H1 (cell line): ENCODE results near the gene MAB21L3. TPM values are rescaled to one million over a fixed set of nuclear protein-coding genes. Genes with fewer than 3 reads are reported as not detected.

Experiments used
- CTCF ChIA-PET: fragments of 300-600 bp; sonication (Branson Sonifier 250); formaldehyde crosslinking; loops from one replicate; lab custom pipeline; 2021; ENCODE audit not compliant: partially characterized antibody; lab: Charles Lee
- POLR2A ChIA-PET: fragments of 300-600 bp; sonication (Branson Sonifier 250); formaldehyde crosslinking; loops from one replicate; lab custom pipeline; 2021; ENCODE audit warnings: inconsistent platforms; ENCODE audit not compliant: partially characterized antibody; lab: Charles Lee
- DNase-seq, 2 experiments: peaks; one replicate each; pipeline versions ENCODE4 v3.0.0 to v3.0.0-alpha.2; 2010 to 2022; ENCODE audit warnings: low spot score in 2 of 2, low read depth in 1 of 2, mixed read lengths in 1 of 2
- FAIRE-seq: peaks from 2 replicates; lab custom pipeline; 2011; peaks lifted over from hg19 to GRCh38; lab: Jason Lieb, UNC
- H2AFZ ChIP-seq: 2 replicates; pipeline ENCODE4 v1.8.1; 2012; ENCODE audit warnings: low read length, inconsistent platforms
- H2AK5ac ChIP-seq: 2 replicates; pipeline ENCODE4 v1.6.1; 2013; ENCODE audit warnings: low read depth, low read length
- H2BK120ac ChIP-seq: replicated peaks from 2 replicates; pipeline ENCODE3; 2013; ENCODE audit warnings: low read depth, low read length, inconsistent platforms
- H2BK12ac ChIP-seq: 2 replicates; pipeline ENCODE4 v1.6.1; 2013; ENCODE audit warnings: low read depth, low read length
- H2BK15ac ChIP-seq: 2 replicates; pipeline ENCODE4 v1.6.1; 2013; ENCODE audit warnings: low read length
- H2BK20ac ChIP-seq: 2 replicates; pipeline ENCODE4 v1.6.1; 2013; ENCODE audit warnings: low read length
- H2BK5ac ChIP-seq: 2 replicates; pipeline ENCODE4 v1.6.1; 2013; ENCODE audit warnings: low read depth, low read length
- H3K14ac ChIP-seq: 2 replicates; pipeline ENCODE4 v1.6.1; 2013; ENCODE audit warnings: inconsistent platforms; ENCODE audit not compliant: insufficient read length
- H3K18ac ChIP-seq: 2 replicates; pipeline ENCODE4 v1.6.1; 2013; ENCODE audit warnings: low read length; ENCODE audit errors: extremely low read depth
- H3K23ac ChIP-seq: 2 replicates; pipeline ENCODE4 v1.6.1; 2013; ENCODE audit warnings: inconsistent platforms; ENCODE audit not compliant: insufficient read length
- H3K23me2 ChIP-seq: 2 replicates; pipeline ENCODE4 v1.6.1; 2013; ENCODE audit warnings: low read depth, low read length
- H3K27ac ChIP-seq: 2 replicates; pipeline ENCODE4 v1.6.1; 2011; ENCODE audit warnings: low read depth, low read length, inconsistent platforms
- H3K27me3 ChIP-seq, 4 experiments: replicated peaks in 1 of 4; 1 replicate in 1 of 4; 2 replicates in 3 of 4; pipeline versions ENCODE4 v1.6.1 to v1.8.1; 2011 to 2013; ENCODE audit warnings: low read length in 3 of 4, mild to moderate bottlenecking in 3 of 4, inconsistent platforms in 2 of 4, mixed read lengths in 2 of 4, moderate library complexity in 1 of 4; ENCODE audit not compliant: control insufficient read depth in 3 of 4, insufficient read depth in 3 of 4; ENCODE audit errors: extremely low read depth in 1 of 4
- H3K36me3 ChIP-seq, 4 experiments: 2 replicates each; pipeline versions ENCODE4 v1.6.1 to v1.8.1; 2011 to 2013; ENCODE audit warnings: mild to moderate bottlenecking in 4 of 4, low read length in 3 of 4, moderate library complexity in 2 of 4, control low read depth in 1 of 4, inconsistent platforms in 1 of 4; ENCODE audit not compliant: insufficient read depth in 4 of 4, control insufficient read depth in 2 of 4
- H3K4ac ChIP-seq: replicated peaks from 2 replicates; pipeline ENCODE3; 2013; ENCODE audit warnings: low read length, low read depth, mixed read lengths, inconsistent platforms; ENCODE audit not compliant: insufficient read length
- H3K4me1 ChIP-seq, 4 experiments: replicated peaks in 1 of 4; 1 replicate in 1 of 4; 2 replicates in 3 of 4; pipeline versions ENCODE4 v1.6.1 to v1.8.1; 2011 to 2013; ENCODE audit warnings: low read length in 3 of 4, inconsistent platforms in 2 of 4, mixed read lengths in 1 of 4; ENCODE audit not compliant: insufficient read depth in 4 of 4, control insufficient read depth in 3 of 4
- H3K4me2 ChIP-seq, 2 experiments: 2 replicates each; pipeline versions ENCODE4 v1.6.1 to v1.8.1; 2011 to 2013; ENCODE audit warnings: low read depth in 2 of 2, low read length in 2 of 2, control low read depth in 1 of 2, inconsistent platforms in 1 of 2, mild to moderate bottlenecking in 1 of 2; ENCODE audit not compliant: insufficient read depth in 1 of 2
- H3K4me3 ChIP-seq, 4 experiments: fragments of 200-600, 300-600 bp in 1 of 4; sonication (generic), shearing (Covaris generic), sonication (Bioruptor Twin) in 1 of 4; 2 replicates each; pipeline versions ENCODE4 v1.5.1 to v1.8.1; 2011 to 2016; ENCODE audit warnings: low read length in 4 of 4, low read depth in 3 of 4, control low read depth in 2 of 4, inconsistent platforms in 2 of 4, mild to moderate bottlenecking in 2 of 4, mixed read lengths in 1 of 4, moderate library complexity in 1 of 4; ENCODE audit not compliant: insufficient read depth in 2 of 4; ENCODE audit errors: extremely low read depth in 1 of 4
- H3K56ac ChIP-seq: replicated peaks from 2 replicates; pipeline ENCODE3; 2013; ENCODE audit warnings: low read depth, mild to moderate bottlenecking, mixed read lengths, low read length, inconsistent platforms; ENCODE audit not compliant: insufficient read length
- H3K79me1 ChIP-seq: 2 replicates; pipeline ENCODE4 v1.6.1; 2013; ENCODE audit warnings: low read depth, low read length, control low read depth
- H3K79me2 ChIP-seq, 2 experiments: 2 replicates each; pipeline versions ENCODE4 v1.6.1 to v1.8.1; 2012 to 2013; ENCODE audit warnings: low read length in 2 of 2, mild to moderate bottlenecking in 2 of 2, inconsistent platforms in 1 of 2; ENCODE audit not compliant: insufficient read depth in 2 of 2, control insufficient read depth in 1 of 2
- H3K9ac ChIP-seq, 4 experiments: replicated peaks in 1 of 4; 1 replicate in 1 of 4; 2 replicates in 3 of 4; pipeline versions ENCODE4 v1.6.1 to v1.8.1; 2011 to 2013; ENCODE audit warnings: low read depth in 3 of 4, low read length in 3 of 4, control low read depth in 2 of 4, mild to moderate bottlenecking in 2 of 4, moderate library complexity in 2 of 4, inconsistent platforms in 1 of 4; ENCODE audit errors: extremely low read depth in 1 of 4
- H3K9me3 ChIP-seq, 2 experiments: 2 replicates each; pipeline versions ENCODE4 v1.6.1 to v1.8.1; 2012 to 2013; ENCODE audit warnings: mild to moderate bottlenecking in 2 of 2, moderate library complexity in 2 of 2, control low read depth in 1 of 2, inconsistent platforms in 1 of 2, low read depth in 1 of 2, low read length in 1 of 2, mixed read lengths in 1 of 2; ENCODE audit not compliant: insufficient read depth in 2 of 2
- H4K20me1 ChIP-seq, 2 experiments: replicated peaks in 1 of 2; 2 replicates each; pipeline versions ENCODE3 to v1.8.1; 2011 to 2013; ENCODE audit warnings: inconsistent platforms in 2 of 2, low read length in 2 of 2, mild to moderate bottlenecking in 1 of 2; ENCODE audit not compliant: insufficient read depth in 2 of 2, control insufficient read depth in 1 of 2
- H4K5ac ChIP-seq: 2 replicates; pipeline ENCODE4 v1.6.1; 2013; ENCODE audit warnings: low read length, low read depth, mixed read lengths, inconsistent platforms; ENCODE audit not compliant: insufficient read length
- H4K8ac ChIP-seq: 2 replicates; pipeline ENCODE4 v1.8.0; 2013; ENCODE audit warnings: mild to moderate bottlenecking, moderate library complexity, low read length, inconsistent platforms; ENCODE audit not compliant: insufficient read depth; ENCODE audit errors: extremely low read depth
- H4K91ac ChIP-seq: replicated peaks from 2 replicates; pipeline ENCODE3; 2013; ENCODE audit warnings: low read length, mixed read lengths, inconsistent platforms; ENCODE audit not compliant: insufficient read length
- ATF2 ChIP-seq: IDR thresholded peaks from 2 replicates; pipeline ENCODE4 v1.6.1; 2012; ENCODE audit warnings: low read length, inconsistent platforms
- CBX8 ChIP-seq: fragments of 300-800, 300-1000 bp; sonication (generic); IDR thresholded peaks from 2 replicates; pipeline ENCODE4 v1.7.1; 2016; ENCODE audit warnings: low read depth, low read length, borderline replicate concordance
- EP300 ChIP-seq, 2 experiments: IDR thresholded peaks; 1 replicate in 1 of 2; 2 replicates in 1 of 2; pipeline ENCODE4 v1.6.1; 2011 to 2012; ENCODE audit warnings: low read depth in 2 of 2, low read length in 2 of 2, mild to moderate bottlenecking in 2 of 2, borderline replicate concordance in 1 of 2, inconsistent platforms in 1 of 2, moderate library complexity in 1 of 2
- GABPA ChIP-seq: IDR thresholded peaks from 2 replicates; pipeline ENCODE4 v1.6.1; 2011; ENCODE audit warnings: mild to moderate bottlenecking, low read length, moderate library complexity, borderline replicate concordance; ENCODE audit not compliant: insufficient read depth
- KDM5A ChIP-seq: fragments of 200-600 bp; IDR thresholded peaks from 2 replicates; pipeline ENCODE4 v1.7.1; 2012; ENCODE audit warnings: mild to moderate bottlenecking, low read length, inconsistent platforms, mixed read lengths
- NANOG ChIP-seq: IDR thresholded peaks from 2 replicates; pipeline ENCODE4 v1.6.1; 2011; ENCODE audit warnings: low read length, low read depth, mild to moderate bottlenecking, inconsistent platforms; ENCODE audit not compliant: insufficient read depth, poor library complexity, severe bottlenecking
- RAD21 ChIP-seq, 2 experiments: IDR thresholded peaks in 1 of 2; conservative IDR thresholded peaks in 1 of 2; 2 replicates each; pipeline ENCODE4 v1.6.1; 2011; ENCODE audit warnings: low read depth in 2 of 2, low read length in 2 of 2, improper control_type of control experiment in 1 of 2, inconsistent platforms in 1 of 2, mild to moderate bottlenecking in 1 of 2, moderate library complexity in 1 of 2
- RXRA ChIP-seq: IDR thresholded peaks from 2 replicates; pipeline ENCODE4 v1.6.1; 2011; ENCODE audit warnings: low read depth, mild to moderate bottlenecking, low read length, moderate library complexity; ENCODE audit not compliant: insufficient read depth
- SIX5 ChIP-seq: IDR thresholded peaks from 2 replicates; pipeline ENCODE4 v1.6.1; 2011; ENCODE audit warnings: mild to moderate bottlenecking, low read depth, low read length
- TEAD4 ChIP-seq: IDR thresholded peaks from 2 replicates; pipeline ENCODE4 v1.6.1; 2012; ENCODE audit warnings: low read depth, low read length, inconsistent platforms, mixed read lengths
- WGBS, 2 experiments: shearing (Covaris generic) in 1 of 2; methylation state at CpG; one replicate each; pipeline versions ENCODE4 v1.1.6 to v1.1.7; 2013 to 2015; ENCODE audit warnings: low lambda C conversion rate in 2 of 2, mixed read lengths in 2 of 2, inconsistent platforms in 1 of 2, low coverage in 1 of 2, missing lambda C conversion rate in 1 of 2; ENCODE audit not compliant: insufficient replicate concordance in 2 of 2, insufficient coverage in 1 of 2, insufficient read length in 1 of 2; ENCODE audit errors: extremely low coverage in 1 of 2, missing lambda C conversion rate in 1 of 2; 5-methylcytosine and 5-hydroxymethylcytosine counted together
- polyA plus RNA-seq, 7 experiments: library from polyadenylated mRNA; depleted of rRNA in 3 of 7; stranded (reverse) in 5 of 7; unstranded in 2 of 7; fragments of >200 nt in 5 of 7; fragments of 200-250 nt in 2 of 7; gene quantifications; 1 replicate in 5 of 7; 2 replicates in 1 of 7; 4 replicates in 1 of 7; pipeline versions ENCODE4 v1.2.1 to v1.2.3, GENCODE V29; 2011 to 2013; ENCODE audit warnings: missing spikeins in 2 of 7, mixed read lengths in 2 of 7
- total RNA-seq: library from RNA; stranded (reverse); fragmentation: NEBNext Ultra II Directional; extraction: Animal tissue kit (Norgen Biotek cat#: 25700); gene quantifications from 2 replicates; pipeline ENCODE4 v1.2.1, GENCODE V29; 2021

Gene MAB21L3
- total and polyA plus RNA-seq, 2 of the 8 experiments (the other 6 are each of a cell fraction or from before 2014, with no cell fraction given): not detected

GRCh38 chr1:116131866-116132605 is 20.8 kb downstream of the MAB21L3 start:
- no peaks in the 10 kb centered on the region for H3K79me2 ChIP-seq
- 90% methylated on average over 9 of the region's 9 CpGs; no CpG with 5 or more reads in 1 of the 2 experiments for WGBS, 2 experiments
- no peak for FAIRE-seq
- TF ChIP-seq NANOG (no peak), ATF2 (no peak), EP300 (IDR thresholded peaks at IDR 0.05; ENCODE audit: borderline replicate concordance in 1 of 2, low read depth in 2 of 2, low read length in 2 of 2) (no peak), KDM5A (no peak), RAD21 (IDR thresholded peaks at IDR 0.05 in 1 of 2, conservative IDR thresholded peaks at IDR 0.05 in 1 of 2; ENCODE audit: low read depth in 2 of 2, low read length in 2 of 2) (no peak), GABPA (no peak), TEAD4 (no peak), SIX5 (no peak), CBX8 (no peak), RXRA (no peak)

More at GRCh38 chr1:116131866-116132605, 20.8 kb downstream of the MAB21L3 start:
- Histone ChIP-seq H3K23me2 (no peaks in the 10 kb centered on the region; the same call in 1 of the 2 replicates), H3K18ac (no peak overlapping the region), H3K56ac (no peak overlapping the region), H3K4me3 (no peak overlapping the region), H3K14ac (no peak overlapping the region), H3K27me3 (no peaks in the 10 kb centered on the region; a peak in 1 of 7 replicates), H2BK120ac (no peak overlapping the region), H2AFZ (no peak overlapping the region), H4K8ac (no peak overlapping the region), H2AK5ac (no peak overlapping the region), H3K27ac (no peak overlapping the region), H2BK15ac (no peak overlapping the region), H3K23ac (no peak overlapping the region), H3K4me2 (no peak overlapping the region), H3K9ac (no peak overlapping the region), H2BK20ac (no peak overlapping the region), H3K4me1 (no peaks in the 10 kb centered on the region), H3K4ac (no peak overlapping the region), H3K9me3 (no peaks in the 10 kb centered on the region), H2BK5ac (no peak overlapping the region; the same call in 1 of the 2 replicates), H2BK12ac (no peak overlapping the region), H3K79me1 (no peaks in the 10 kb centered on the region), H4K5ac (no peak overlapping the region), H4K20me1 (no peaks in the 10 kb centered on the region), H3K36me3 (no peaks in the 10 kb centered on the region), H4K91ac (no peak overlapping the region)
- no peak for DNase-seq
- ChIA-PET CTCF (interaction anchor here (1.6 kb wide), 1 partner anchor 353 kb away, joined by 7 read pairs; no protein-coding TSS in a partner anchor), POLR2A (no interaction called here)
